HCT116 (cell line): Measurements from ENCODE around the gene CCDC112.

Experiments
- EZH2phosphoT487 ChIP-seq: fragments of 200-600 bp; IDR thresholded peaks from 2 replicates; pipeline ENCODE4 v1.6.1; 2018; ENCODE audit warnings: antibody characterized with exemption, borderline replicate concordance
- POLR2AphosphoS5 ChIP-seq: IDR thresholded peaks from 2 replicates; pipeline ENCODE4 v1.6.1; 2011; ENCODE audit warnings: mild to moderate bottlenecking, low read depth, low read length, moderate library complexity
- ZNF274 ChIP-seq: fragments of 200-500 bp; sonication (Bioruptor generic); IDR thresholded peaks from 2 replicates; pipeline ENCODE4 v1.6.1; 2014; ENCODE audit warnings: mild to moderate bottlenecking, low read depth, low read length, inconsistent platforms
- TF ChIP-seq, protein P1 (sequence below), 3 experiments: fragments of 200-600 bp in 1 of 3; sonication (generic) in 1 of 3; IDR thresholded peaks in 2 of 3; conservative IDR thresholded peaks in 1 of 3; 2 replicates each; pipeline ENCODE4 v1.5.1; 2012 to 2017; ENCODE audit warnings: low read depth in 2 of 3, low read length in 2 of 3, antibody characterized with exemption in 1 of 3, borderline replicate concordance in 1 of 3, control low read depth in 1 of 3, mild to moderate bottlenecking in 1 of 3, mixed read lengths in 1 of 3, mixed run types in 1 of 3, moderate library complexity in 1 of 3; ENCODE audit not compliant: insufficient read depth in 1 of 3
- TF ChIP-seq, protein P2 (sequence below): IDR thresholded peaks from 2 replicates; pipeline ENCODE4 v1.6.1; 2012

DNA sequence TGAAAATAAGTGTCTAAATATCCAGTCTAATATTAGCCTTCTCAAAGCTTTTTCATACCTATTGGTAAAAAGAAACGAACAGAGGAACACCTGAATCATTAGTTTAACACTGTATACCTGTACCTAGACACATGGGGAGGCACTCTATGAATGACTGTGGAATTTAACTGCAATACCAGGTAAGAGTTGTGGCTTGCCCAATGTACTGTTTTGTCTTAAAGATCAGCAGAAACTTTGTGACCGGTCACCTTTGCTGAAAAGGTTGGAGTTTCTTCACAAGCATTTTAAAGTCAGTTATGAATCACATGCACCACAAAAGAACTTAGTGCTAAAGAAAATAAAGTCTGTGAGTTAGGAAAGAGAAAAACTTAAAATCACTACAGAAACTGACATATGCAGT lies 36.2 kb downstream of the CCDC112 start:
- TF ChIP-seq, protein P1, sequence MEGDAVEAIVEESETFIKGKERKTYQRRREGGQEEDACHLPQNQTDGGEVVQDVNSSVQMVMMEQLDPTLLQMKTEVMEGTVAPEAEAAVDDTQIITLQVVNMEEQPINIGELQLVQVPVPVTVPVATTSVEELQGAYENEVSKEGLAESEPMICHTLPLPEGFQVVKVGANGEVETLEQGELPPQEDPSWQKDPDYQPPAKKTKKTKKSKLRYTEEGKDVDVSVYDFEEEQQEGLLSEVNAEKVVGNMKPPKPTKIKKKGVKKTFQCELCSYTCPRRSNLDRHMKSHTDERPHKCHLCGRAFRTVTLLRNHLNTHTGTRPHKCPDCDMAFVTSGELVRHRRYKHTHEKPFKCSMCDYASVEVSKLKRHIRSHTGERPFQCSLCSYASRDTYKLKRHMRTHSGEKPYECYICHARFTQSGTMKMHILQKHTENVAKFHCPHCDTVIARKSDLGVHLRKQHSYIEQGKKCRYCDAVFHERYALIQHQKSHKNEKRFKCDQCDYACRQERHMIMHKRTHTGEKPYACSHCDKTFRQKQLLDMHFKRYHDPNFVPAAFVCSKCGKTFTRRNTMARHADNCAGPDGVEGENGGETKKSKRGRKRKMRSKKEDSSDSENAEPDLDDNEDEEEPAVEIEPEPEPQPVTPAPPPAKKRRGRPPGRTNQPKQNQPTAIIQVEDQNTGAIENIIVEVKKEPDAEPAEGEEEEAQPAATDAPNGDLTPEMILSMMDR (IDR thresholded peaks at IDR 0.05 in 2 of 3, conservative IDR thresholded peaks at IDR 0.05 in 1 of 3; ENCODE audit: borderline replicate concordance in 1 of 3, insufficient read depth in 1 of 3, low read depth in 2 of 3, low read length in 2 of 3), result no peak
- TF ChIP-seq POLR2AphosphoS5, result no peak
- no peak for TF ChIP-seq ZNF274
- no peak for TF ChIP-seq EZH2phosphoT487
- TF ChIP-seq, protein P2, sequence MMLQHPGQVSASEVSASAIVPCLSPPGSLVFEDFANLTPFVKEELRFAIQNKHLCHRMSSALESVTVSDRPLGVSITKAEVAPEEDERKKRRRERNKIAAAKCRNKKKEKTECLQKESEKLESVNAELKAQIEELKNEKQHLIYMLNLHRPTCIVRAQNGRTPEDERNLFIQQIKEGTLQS, result no peak
